HEK293 (cell line): ENCODE measurements around the gene TSTD2.

Experiments
- CTCF ChIA-PET: fragments of 350-600 bp; formaldehyde crosslinking; extraction: SDS; loops from one replicate; lab custom pipeline; 2021; ENCODE audit warnings: antibody characterized with exemption; lab: Yijun Ruan, JAX
- POLR2A ChIA-PET: fragments of 300-600 bp; formaldehyde crosslinking; extraction: SDS; loops from one replicate; lab custom pipeline; 2020; ENCODE audit warnings: antibody characterized with exemption, inconsistent platforms; lab: Yijun Ruan, JAX
- H3K27ac ChIP-seq: fragments of 200-500 bp; sonication (Bioruptor generic); 2 replicates; pipeline ENCODE4 v1.5.1; 2014; ENCODE audit warnings: low read depth, low read length, control low read depth, inconsistent platforms; ENCODE audit errors: extremely low read depth
- H3K36me3 ChIP-seq, 2 experiments: fragments of 200-500 bp in 1 of 2; sonication (Bioruptor generic) in 1 of 2; 1 replicate in 1 of 2; 2 replicates in 1 of 2; pipeline ENCODE4 v1.5.1; 2014 to 2017; ENCODE audit warnings: inconsistent platforms in 2 of 2, low read length in 2 of 2; ENCODE audit not compliant: control insufficient read depth in 2 of 2, insufficient read depth in 1 of 2
- H3K4me1 ChIP-seq: fragments of 200-500 bp; sonication (Bioruptor generic); 2 replicates; pipeline ENCODE4 v1.5.1; 2014; ENCODE audit warnings: mild to moderate bottlenecking, low read length, inconsistent platforms; ENCODE audit not compliant: control insufficient read depth, insufficient read depth
- H3K4me3 ChIP-seq: 2 replicates; pipeline ENCODE4 v1.5.1; 2011; ENCODE audit warnings: low read depth, mild to moderate bottlenecking, control low read depth, low read length, moderate library complexity
- H3K9me3 ChIP-seq: fragments of 200-500 bp; sonication (Bioruptor generic); 2 replicates; pipeline ENCODE4 v1.5.1; 2014; ENCODE audit warnings: low read depth, low read length, inconsistent platforms; ENCODE audit not compliant: control insufficient read depth, insufficient read depth
- FEZF1 ChIP-seq: fragments of 450-650 bp; formaldehyde crosslinking; IDR thresholded peaks from 2 replicates; pipeline ENCODE4 v1.5.1; 2016; ENCODE audit warnings: missing biosample characterization, missing genetic modification characterization
- GLI4 ChIP-seq: fragments of 450-650 bp; formaldehyde crosslinking; IDR thresholded peaks from 2 replicates; pipeline ENCODE4 v1.5.1; 2016; ENCODE audit warnings: missing biosample characterization, missing genetic modification characterization
- KLF7 ChIP-seq: fragments of 450-650 bp; formaldehyde crosslinking; IDR thresholded peaks from 2 replicates; pipeline ENCODE4 v1.5.1; 2016; ENCODE audit warnings: missing biosample characterization, missing genetic modification characterization, borderline replicate concordance
- MEIS1 ChIP-seq: sonication (generic); formaldehyde crosslinking; IDR thresholded peaks from 2 replicates; pipeline ENCODE4 v1.8.1; 2022; ENCODE audit warnings: missing genetic modification reagents, mild to moderate bottlenecking, borderline replicate concordance
- PRDM1 ChIP-seq: fragments of 450-650 bp; formaldehyde crosslinking; IDR thresholded peaks from 2 replicates; pipeline ENCODE4; 2016; ENCODE audit warnings: missing biosample characterization, missing genetic modification characterization
- ZBTB21 ChIP-seq: fragments of 450-650 bp; formaldehyde crosslinking; IDR thresholded peaks from 2 replicates; pipeline ENCODE4 v1.5.1; 2017; ENCODE audit warnings: missing biosample characterization, missing genetic modification characterization
- ZEB2 ChIP-seq: fragments of 450-650 bp; formaldehyde crosslinking; IDR thresholded peaks from 2 replicates; pipeline ENCODE4 v1.5.1; 2016; ENCODE audit warnings: missing biosample characterization, missing genetic modification characterization
- ZFP3 ChIP-seq: fragments of 450-650 bp; formaldehyde crosslinking; IDR thresholded peaks from 2 replicates; pipeline ENCODE4 v1.5.1; 2016; ENCODE audit warnings: low read depth, missing biosample characterization, missing genetic modification characterization
- ZNF121 ChIP-seq: fragments of 450-650 bp; formaldehyde crosslinking; IDR thresholded peaks from 2 replicates; pipeline ENCODE4 v1.5.1; 2016; ENCODE audit warnings: missing biosample characterization, missing genetic modification characterization
- ZNF175 ChIP-seq: fragments of 450-650 bp; formaldehyde crosslinking; IDR thresholded peaks from 2 replicates; pipeline ENCODE4 v1.5.1; 2016; ENCODE audit warnings: missing biosample characterization, missing genetic modification characterization
- ZNF211 ChIP-seq: fragments of 450-650 bp; formaldehyde crosslinking; IDR thresholded peaks from 2 replicates; pipeline ENCODE4 v1.5.1; 2016; ENCODE audit warnings: low read depth, missing biosample characterization, missing genetic modification characterization
- ZNF214 ChIP-seq: fragments of 450-650 bp; formaldehyde crosslinking; IDR thresholded peaks from 2 replicates; pipeline ENCODE4 v1.5.1; 2017; ENCODE audit warnings: missing biosample characterization, mild to moderate bottlenecking, missing genetic modification characterization, borderline replicate concordance
- ZNF335 ChIP-seq: fragments of 450-650 bp; formaldehyde crosslinking; conservative IDR thresholded peaks from 2 replicates; pipeline ENCODE4 v1.5.1; 2016; ENCODE audit warnings: missing biosample characterization, missing genetic modification characterization
- ZNF501 ChIP-seq: fragments of 450-650 bp; formaldehyde crosslinking; IDR thresholded peaks from 2 replicates; pipeline ENCODE4 v1.5.1; 2016; ENCODE audit warnings: missing biosample characterization, missing genetic modification characterization
- ZNF510 ChIP-seq: fragments of 450-650 bp; formaldehyde crosslinking; IDR thresholded peaks from 2 replicates; pipeline ENCODE4 v1.5.1; 2018; ENCODE audit warnings: mild to moderate bottlenecking, missing genetic modification characterization, missing biosample characterization; ENCODE audit not compliant: insufficient replicate concordance
- ZNF549 ChIP-seq: fragments of 450-650 bp; IDR thresholded peaks from 2 replicates; pipeline ENCODE4 v1.5.1; 2018; ENCODE audit warnings: missing biosample characterization, missing genetic modification characterization, mild to moderate bottlenecking, inconsistent platforms, moderate library complexity
- ZNF561 ChIP-seq: fragments of 450-650 bp; IDR thresholded peaks from 2 replicates; pipeline ENCODE4 v1.5.1; 2018; ENCODE audit warnings: missing biosample characterization, missing genetic modification characterization, borderline replicate concordance
- ZNF571 ChIP-seq: fragments of 450-650 bp; formaldehyde crosslinking; IDR thresholded peaks from 2 replicates; pipeline ENCODE4 v1.5.0; 2017; ENCODE audit warnings: missing biosample characterization, missing genetic modification characterization
- ZNF626 ChIP-seq: fragments of 450-650 bp; sonication (Bioruptor Pico); formaldehyde crosslinking; IDR thresholded peaks from 2 replicates; pipeline ENCODE4 v1.5.1; 2018; ENCODE audit warnings: missing biosample characterization, missing genetic modification characterization, inconsistent platforms
- ZNF660 ChIP-seq: fragments of 450-650 bp; IDR thresholded peaks from 2 replicates; pipeline ENCODE4 v1.5.1; 2018; ENCODE audit warnings: missing biosample characterization, mild to moderate bottlenecking, missing genetic modification characterization
- ZNF664 ChIP-seq: fragments of 450-650 bp; formaldehyde crosslinking; IDR thresholded peaks from 2 replicates; pipeline ENCODE4 v1.5.1; 2016; ENCODE audit warnings: missing biosample characterization, missing genetic modification characterization
- ZNF701 ChIP-seq: fragments of 450-650 bp; formaldehyde crosslinking; IDR thresholded peaks from 2 replicates; pipeline ENCODE4 v1.5.1; 2016; ENCODE audit warnings: missing biosample characterization, missing genetic modification characterization
- ZNF837 ChIP-seq: fragments of 450-650 bp; formaldehyde crosslinking; IDR thresholded peaks from 2 replicates; pipeline ENCODE4 v1.5.1; 2016; ENCODE audit warnings: missing biosample characterization, missing genetic modification characterization
- ZSCAN30 ChIP-seq: fragments of 450-650 bp; IDR thresholded peaks from 2 replicates; pipeline ENCODE4 v1.5.1; 2018; ENCODE audit warnings: missing biosample characterization, mild to moderate bottlenecking, missing genetic modification characterization, moderate library complexity
- TF ChIP-seq, protein P1 (sequence below): fragments of 450-650 bp; formaldehyde crosslinking; IDR thresholded peaks from 2 replicates; pipeline ENCODE4 v1.5.1; 2016; ENCODE audit warnings: missing biosample characterization, missing genetic modification characterization
- TF ChIP-seq, protein P2 (sequence below): fragments of 450-650 bp; formaldehyde crosslinking; conservative IDR thresholded peaks from 2 replicates; pipeline ENCODE4 v1.5.1; 2016; ENCODE audit warnings: low read depth, missing biosample characterization, missing genetic modification characterization
- TF ChIP-seq, protein P3 (sequence below): fragments of 450-650 bp; formaldehyde crosslinking; IDR thresholded peaks from 2 replicates; pipeline ENCODE4 v1.5.1; 2016; ENCODE audit warnings: missing biosample characterization, missing genetic modification characterization

Gene TSTD2

DNA sequence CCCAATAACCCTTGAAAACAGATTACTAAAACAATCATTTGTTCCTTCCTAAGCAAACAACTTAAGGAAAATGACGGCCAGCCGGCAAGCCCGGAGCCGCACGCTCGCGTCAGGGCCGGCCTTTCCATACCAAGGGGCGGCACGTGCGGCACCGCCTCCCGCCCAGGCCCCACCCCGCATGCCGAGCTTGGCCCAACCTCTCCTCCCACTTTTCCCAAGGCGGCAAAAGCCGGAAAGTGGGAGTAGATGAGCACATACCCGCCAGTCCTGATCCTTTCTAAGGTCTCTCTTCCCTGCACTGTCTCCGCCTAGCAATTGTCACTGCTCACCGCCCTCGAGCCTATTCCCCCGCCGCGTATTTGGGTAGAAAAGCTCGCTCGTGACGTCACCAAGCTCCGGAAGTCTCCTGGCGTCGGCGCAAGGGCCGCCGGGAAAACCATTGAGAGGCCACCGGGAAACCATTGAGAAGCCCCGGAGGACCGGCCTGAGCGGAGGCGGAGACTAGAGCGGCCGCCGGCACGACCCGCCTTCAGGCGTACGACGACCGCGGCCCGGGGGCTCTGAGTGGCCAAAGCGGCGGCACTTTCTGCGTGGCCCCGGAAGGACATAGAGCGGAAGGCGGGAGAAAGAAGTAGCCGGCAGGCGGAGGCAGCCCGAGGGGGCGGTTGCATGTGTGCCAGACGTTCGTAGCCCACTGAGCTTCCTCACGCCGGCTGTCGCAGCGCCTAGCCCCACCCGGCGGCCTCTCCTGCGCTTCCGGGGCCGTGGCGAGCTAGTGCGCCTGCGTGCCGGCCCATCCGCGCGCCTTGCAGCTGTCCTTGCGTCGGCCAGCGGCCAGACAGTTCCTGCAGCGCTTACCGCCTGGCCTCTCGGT is at the start of gene TSTD2, which contains the start of gene NCBP1:
TSS of gene TSTD2 (minus strand) at position 384 of the 874 bp plus-strand sequence. CDS start 5,806 bp downstream, outside the sequence.
TSS of gene NCBP1 (plus strand) at position 837 of the 874 bp plus-strand sequence. CDS start 61 bp downstream, outside the sequence.
- Histone ChIP-seq H3K9me3 (no peaks in the 10 kb centered on the region), H3K27ac (peak within 1 kb of the TSS; percentile 92), H3K4me1 (no peaks in the 10 kb centered on the region; the same call in 1 of the 2 replicates), H3K4me3 (peak within 1 kb of the TSS; percentile 97), H3K36me3 (no peaks in the 10 kb centered on the region)
- ChIA-PET CTCF (interaction anchor here (1.1 to 4.2 kb wide), 4 partner anchors 17 to 164 kb away, joined by 4 to 28 read pairs (median 8); no protein-coding TSS in a partner anchor), POLR2A (interaction anchor here (0.5 to 2.4 kb wide), 30 partner anchors 9 to 1906 kb away, joined by 3 to 19 read pairs (median 4); partner anchors contain the start of genes ANP32B, TBC1D2, TRMO and XPA)
- TF ChIP-seq ZEB2 (tag by site-specific recombination) (peak; percentile 96), ZNF571 (tag by site-specific recombination) (no peak), ZNF626 (tag by site-specific recombination) (no peak), ZNF175 (tag by site-specific recombination) (no peak), ZNF121 (no peak), MEIS1 (CRISPR knock-in tag) (no peak), ZNF561 (peak; percentile 11; the same call in 1 of the 2 replicates), PRDM1 (tag by site-specific recombination) (peak; percentile 87), ZNF660 (tag by site-specific recombination) (no peak; the same call in 1 of the 2 replicates), ZBTB21 (tag by site-specific recombination) (peak; percentile 97), ZNF214 (no peak), ZNF549 (tag by site-specific recombination) (no peak), ZNF501 (tag by site-specific recombination) (peak; percentile 73; the same call in 1 of the 2 replicates), ZNF335 (tag by site-specific recombination) (peak; percentile 83), ZNF837 (0 out of 2 replicates have a peak, but pooled peaks have one; percentile 26), KLF7 (tag by site-specific recombination) (peak; percentile 73; the same call in 1 of the 2 replicates), ZNF701 (tag by site-specific recombination) (no peak), GLI4 (no peak), ZFP3 (tag by site-specific recombination) (no peak), ZSCAN30 (tag by site-specific recombination) (peak; percentile 94; the same call in 1 of the 2 replicates), ZNF664 (no peak), FEZF1 (tag by site-specific recombination) (no peak), ZNF510 (no peak), ZNF211 (tag by site-specific recombination) (no peak)
- TF ChIP-seq, protein P1, sequence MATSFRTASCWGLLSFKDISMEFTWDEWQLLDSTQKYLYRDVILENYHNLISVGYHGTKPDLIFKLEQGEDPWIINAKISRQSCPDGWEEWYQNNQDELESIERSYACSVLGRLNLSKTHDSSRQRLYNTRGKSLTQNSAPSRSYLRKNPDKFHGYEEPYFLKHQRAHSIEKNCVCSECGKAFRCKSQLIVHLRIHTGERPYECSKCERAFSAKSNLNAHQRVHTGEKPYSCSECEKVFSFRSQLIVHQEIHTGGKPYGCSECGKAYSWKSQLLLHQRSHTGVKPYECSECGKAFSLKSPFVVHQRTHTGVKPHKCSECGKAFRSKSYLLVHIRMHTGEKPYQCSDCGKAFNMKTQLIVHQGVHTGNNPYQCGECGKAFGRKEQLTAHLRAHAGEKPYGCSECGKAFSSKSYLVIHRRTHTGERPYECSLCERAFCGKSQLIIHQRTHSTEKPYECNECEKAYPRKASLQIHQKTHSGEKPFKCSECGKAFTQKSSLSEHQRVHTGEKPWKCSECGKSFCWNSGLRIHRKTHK (tag by site-specific recombination) = no peak
- TF ChIP-seq, protein P2, sequence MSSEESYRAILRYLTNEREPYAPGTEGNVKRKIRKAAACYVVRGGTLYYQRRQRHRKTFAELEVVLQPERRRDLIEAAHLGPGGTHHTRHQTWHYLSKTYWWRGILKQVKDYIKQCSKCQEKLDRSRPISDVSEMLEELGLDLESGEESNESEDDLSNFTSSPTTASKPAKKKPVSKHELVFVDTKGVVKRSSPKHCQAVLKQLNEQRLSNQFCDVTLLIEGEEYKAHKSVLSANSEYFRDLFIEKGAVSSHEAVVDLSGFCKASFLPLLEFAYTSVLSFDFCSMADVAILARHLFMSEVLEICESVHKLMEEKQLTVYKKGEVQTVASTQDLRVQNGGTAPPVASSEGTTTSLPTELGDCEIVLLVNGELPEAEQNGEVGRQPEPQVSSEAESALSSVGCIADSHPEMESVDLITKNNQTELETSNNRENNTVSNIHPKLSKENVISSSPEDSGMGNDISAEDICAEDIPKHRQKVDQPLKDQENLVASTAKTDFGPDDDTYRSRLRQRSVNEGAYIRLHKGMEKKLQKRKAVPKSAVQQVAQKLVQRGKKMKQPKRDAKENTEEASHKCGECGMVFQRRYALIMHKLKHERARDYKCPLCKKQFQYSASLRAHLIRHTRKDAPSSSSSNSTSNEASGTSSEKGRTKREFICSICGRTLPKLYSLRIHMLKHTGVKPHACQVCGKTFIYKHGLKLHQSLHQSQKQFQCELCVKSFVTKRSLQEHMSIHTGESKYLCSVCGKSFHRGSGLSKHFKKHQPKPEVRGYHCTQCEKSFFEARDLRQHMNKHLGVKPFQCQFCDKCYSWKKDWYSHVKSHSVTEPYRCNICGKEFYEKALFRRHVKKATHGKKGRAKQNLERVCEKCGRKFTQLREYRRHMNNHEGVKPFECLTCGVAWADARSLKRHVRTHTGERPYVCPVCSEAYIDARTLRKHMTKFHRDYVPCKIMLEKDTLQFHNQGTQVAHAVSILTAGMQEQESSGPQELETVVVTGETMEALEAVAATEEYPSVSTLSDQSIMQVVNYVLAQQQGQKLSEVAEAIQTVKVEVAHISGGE = peak; percentile 81
- TF ChIP-seq, protein P3, sequence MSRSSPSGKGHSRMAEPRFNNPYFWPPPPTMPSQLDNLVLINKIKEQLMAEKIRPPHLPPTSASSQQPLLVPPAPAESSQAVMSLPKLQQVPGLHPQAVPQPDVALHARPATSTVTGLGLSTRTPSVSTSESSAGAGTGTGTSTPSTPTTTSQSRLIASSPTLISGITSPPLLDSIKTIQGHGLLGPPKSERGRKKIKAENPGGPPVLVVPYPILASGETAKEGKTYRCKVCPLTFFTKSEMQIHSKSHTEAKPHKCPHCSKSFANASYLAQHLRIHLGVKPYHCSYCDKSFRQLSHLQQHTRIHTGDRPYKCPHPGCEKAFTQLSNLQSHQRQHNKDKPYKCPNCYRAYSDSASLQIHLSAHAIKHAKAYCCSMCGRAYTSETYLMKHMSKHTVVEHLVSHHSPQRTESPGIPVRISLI (tag by site-specific recombination) = no peak
